Measurements from ENCODE around the gene AUTS2. TPM values are rescaled to one million over a fixed set of nuclear protein-coding genes. Genes with fewer than 3 reads are reported as not detected.

AUTS2 gene
- total RNA-seq, 1 experiment from 2014 or later = 256 TPM

GRCh38 chr7:70334871-70335270 is 736.6 kb downstream of the AUTS2 start:
- no peak overlapping the region for H2BK15ac ChIP-seq (ENCODE audit: low read depth, low read length)
- Mint-ChIP-seq H3K4me1 (no peaks in the 10 kb centered on the region), H3K27ac (no peak overlapping the region), H3K4me3 (no peak overlapping the region), H3K9me3 (no peaks in the 10 kb centered on the region; a peak in 2 of 5 replicates), H3K36me3 (ENCODE audit: insufficient read depth in 1 of 3, low read depth in 3 of 3) (0 out of 7 replicates have a peak, but pooled peaks cover 0 to 3% (median 0%) of the 10 kb centered on the region in 3 experiments), H3K27me3 (ENCODE audit: low read depth) (no peaks in the 10 kb centered on the region; the same call in 1 of the 2 replicates)
- H3K4ac ChIP-seq (ENCODE audit: low read depth, low read length) = no peak overlapping the region
- no peak overlapping the region for H3K27ac ChIP-seq (ENCODE audit: insufficient read length, low read depth, low read length)
- no peaks in the 10 kb centered on the region for H4K20me1 ChIP-seq (ENCODE audit: control insufficient read depth, insufficient read depth, insufficient read length)
- H3K4me1 ChIP-seq (ENCODE audit: insufficient read depth, low read length) = no peaks in the 10 kb centered on the region
- H3K18ac ChIP-seq (ENCODE audit: insufficient read length, low read depth, low read length) = no peak overlapping the region
- no peaks in the 10 kb centered on the region for H3K27me3 ChIP-seq (ENCODE audit: insufficient read depth, low read length)
- no peak overlapping the region for H2AK5ac ChIP-seq (ENCODE audit: insufficient read length, low read length)
- no peak overlapping the region for H4K5ac ChIP-seq (ENCODE audit: insufficient read length, low read depth, low read length)
- no peak overlapping the region for H2BK20ac ChIP-seq (ENCODE audit: low read depth, low read length, poor library complexity, severe bottlenecking)
- DNase-seq = no peak
- H2BK12ac ChIP-seq (ENCODE audit: insufficient read length, low read depth, low read length) = no peak overlapping the region
- no peaks in the 10 kb centered on the region for H3K9me3 ChIP-seq (ENCODE audit: control insufficient read depth, low read depth, low read length)
- H3K9ac ChIP-seq (ENCODE audit: extremely low read depth, insufficient read length, low read length) = no peak overlapping the region
- no peak overlapping the region for H3K56ac ChIP-seq (ENCODE audit: insufficient read length, low read depth, low read length)
- WGBS (ENCODE audit: extremely low coverage, insufficient read length, low lambda C conversion rate) = no CpG with 5 or more reads among the region's 2 CpGs
- H4K91ac ChIP-seq (ENCODE audit: insufficient read length, low read depth, low read length) = no peak overlapping the region
- H3K23me2 ChIP-seq (ENCODE audit: insufficient read length, low read depth, low read length, poor library complexity, severe bottlenecking) = no peaks in the 10 kb centered on the region
- no peak overlapping the region for H4K8ac ChIP-seq (replicated peaks; ENCODE audit: insufficient read length, low read depth, low read length)
- H3K4me2 ChIP-seq (ENCODE audit: insufficient read depth, insufficient read length, low read length) = no peak overlapping the region
- H2BK5ac ChIP-seq (ENCODE audit: insufficient read length, low read length) = no peak overlapping the region
- H3K79me2 ChIP-seq (ENCODE audit: insufficient read depth, low read length) = no peaks in the 10 kb centered on the region
- H2BK120ac ChIP-seq (ENCODE audit: low read depth, low read length, poor library complexity, severe bottlenecking) = no peak overlapping the region
- no peak overlapping the region for H3K14ac ChIP-seq (ENCODE audit: insufficient read depth, low read length)
- TF ChIP-seq CTCF (conservative IDR thresholded peaks at IDR 0.05) = no peak
- no peaks in the 10 kb centered on the region for H3K79me1 ChIP-seq (ENCODE audit: insufficient read depth, low read depth, low read length, poor library complexity, severe bottlenecking)
- no peak overlapping the region for H3T11ph ChIP-seq (ENCODE audit: low read length)
- no peak overlapping the region for H2AFZ ChIP-seq (ENCODE audit: low read length)
- no peak overlapping the region for H3K23ac ChIP-seq (ENCODE audit: insufficient read length, low read depth, low read length)

All from H9 (cell line).